WTC11 (cell line): ENCODE measurements around the gene TXNL4A. TPM values are rescaled to one million over a fixed set of nuclear protein-coding genes. Genes with fewer than 3 reads are reported as not detected.
A peak's percentile ranks its signal among the peaks of the same experiment; 100 is the strongest.

ENCODE experiments used
- ATAC-seq: fragments of 200-7000 bp; cut with Tn5 transposase; 2 replicates; pipeline ENCODE4 v1.10.0; 2021; ENCODE audit warnings: mild to moderate bottlenecking, moderate library complexity
- CTCF ChIA-PET: fragments of 300-600 bp; sonication (Branson Sonifier 250); formaldehyde crosslinking; loops from one replicate; lab custom pipeline; 2021; ENCODE audit warnings: antibody characterized with exemption; lab: Charles Lee
- POLR2A ChIA-PET: fragments of 350-600 bp; sonication (Branson Sonifier 250); formaldehyde crosslinking; loops from one replicate; lab custom pipeline; 2021; ENCODE audit warnings: antibody characterized with exemption; lab: Charles Lee
- DNase-seq: peaks from one replicate; pipeline ENCODE4 v3.0.0; 2021; ENCODE audit warnings: low spot score
- H3K27ac Mint-ChIP-seq: 2 replicates; pipeline ENCODE4 v1.8.0; 2021; ENCODE audit warnings: mixed read lengths
- H3K27me3 Mint-ChIP-seq: 2 replicates; pipeline ENCODE4 v1.8.0; 2021; ENCODE audit warnings: low read depth, mild to moderate bottlenecking, moderate library complexity, mixed read lengths
- H3K36me3 Mint-ChIP-seq: 2 replicates; pipeline ENCODE4 v1.8.0; 2021; ENCODE audit warnings: mixed read lengths
- H3K4me1 Mint-ChIP-seq: 2 replicates; pipeline ENCODE4 v1.8.0; 2022; ENCODE audit warnings: mixed read lengths
- H3K4me3 Mint-ChIP-seq: 2 replicates; pipeline ENCODE4 v1.8.0; 2021; ENCODE audit warnings: mild to moderate bottlenecking, moderate library complexity, mixed read lengths
- H3K9me3 Mint-ChIP-seq: 2 replicates; pipeline ENCODE4 v1.8.0; 2021; ENCODE audit warnings: mixed read lengths
- CREB1 ChIP-seq: sonication (generic); formaldehyde crosslinking; IDR thresholded peaks from 2 replicates; pipeline ENCODE4 v1.8.0; 2023; ENCODE audit warnings: mild to moderate bottlenecking, missing genetic modification reagents
- FOXJ3 ChIP-seq: sonication (generic); formaldehyde crosslinking; IDR thresholded peaks from 2 replicates; pipeline ENCODE4 v1.9.0; 2021; ENCODE audit warnings: missing genetic modification reagents, mild to moderate bottlenecking, borderline replicate concordance
- KAT7 ChIP-seq: sonication (generic); formaldehyde crosslinking; IDR thresholded peaks from 2 replicates; pipeline ENCODE4 v1.8.1; 2023; ENCODE audit warnings: missing genetic modification reagents, mild to moderate bottlenecking, borderline replicate concordance
- MXD4 ChIP-seq: fragments of 250-450 bp; sonication (Bioruptor Pico); IDR thresholded peaks from 2 replicates; pipeline ENCODE4 v1.8.0; 2021; ENCODE audit warnings: mild to moderate bottlenecking, moderate library complexity, borderline replicate concordance
- MYBL2 ChIP-seq: sonication (generic); formaldehyde crosslinking; IDR thresholded peaks from 2 replicates; pipeline ENCODE4 v1.8.1; 2023; ENCODE audit warnings: mild to moderate bottlenecking, moderate library complexity, missing genetic modification reagents
- OVOL2 ChIP-seq: fragments of 250-450 bp; sonication (Bioruptor Pico); IDR thresholded peaks from 2 replicates; pipeline ENCODE4 v1.9.0; 2021; ENCODE audit warnings: mild to moderate bottlenecking, borderline replicate concordance
- PRRX2 ChIP-seq: fragments of 250-450 bp; sonication (Bioruptor Pico); IDR thresholded peaks from 2 replicates; pipeline ENCODE4 v1.8.0; 2021; ENCODE audit warnings: mild to moderate bottlenecking
- RELA ChIP-seq: sonication (generic); formaldehyde crosslinking; IDR thresholded peaks from 2 replicates; pipeline ENCODE4 v1.8.1; 2022; ENCODE audit warnings: missing genetic modification reagents, mild to moderate bottlenecking, borderline replicate concordance
- RORB ChIP-seq: fragments of 250-450 bp; sonication (Bioruptor Pico); IDR thresholded peaks from 2 replicates; pipeline ENCODE4 v1.9.0; 2021; ENCODE audit warnings: mild to moderate bottlenecking
- SMAD3 ChIP-seq: sonication (generic); formaldehyde crosslinking; IDR thresholded peaks from 2 replicates; pipeline ENCODE4 v1.8.0; 2022; ENCODE audit warnings: missing genetic modification reagents, mild to moderate bottlenecking, borderline replicate concordance
- ZNF317 ChIP-seq: sonication (generic); formaldehyde crosslinking; IDR thresholded peaks from 2 replicates; pipeline ENCODE4 v1.8.1; 2023; ENCODE audit warnings: low read depth, mild to moderate bottlenecking, moderate library complexity, missing genetic modification reagents, borderline replicate concordance
- total RNA-seq: library from RNA; stranded (reverse); gene quantifications from 3 replicates; pipeline ENCODE4 v1.2.3, GENCODE V29; 2021
- TF ChIP-seq, protein P1 (sequence below): sonication (generic); formaldehyde crosslinking; IDR thresholded peaks from 2 replicates; pipeline ENCODE4 v1.8.0; 2023; ENCODE audit warnings: missing genetic modification reagents
- TF ChIP-seq, protein P2 (sequence below): sonication (generic); formaldehyde crosslinking; IDR thresholded peaks from 2 replicates; pipeline ENCODE4 v1.8.1; 2022; ENCODE audit warnings: mild to moderate bottlenecking, moderate library complexity, missing genetic modification reagents
- TF ChIP-seq, protein P3 (sequence below): fragments of 250-450 bp; sonication (Bioruptor Pico); IDR thresholded peaks from 2 replicates; pipeline ENCODE4 v1.9.0; 2021; ENCODE audit warnings: mild to moderate bottlenecking
- TF ChIP-seq, protein P4 (sequence below): sonication (generic); formaldehyde crosslinking; IDR thresholded peaks from 2 replicates; pipeline ENCODE4 v1.8.0; 2022; ENCODE audit warnings: missing genetic modification reagents
- TF ChIP-seq, protein P5 (sequence below): sonication (generic); formaldehyde crosslinking; IDR thresholded peaks from 2 replicates; pipeline ENCODE4 v1.8.1; 2022; ENCODE audit warnings: mild to moderate bottlenecking, missing genetic modification reagents, moderate library complexity, borderline replicate concordance

The TXNL4A gene
- total RNA-seq, 1 experiment from 2014 or later = 157 TPM

DNA sequence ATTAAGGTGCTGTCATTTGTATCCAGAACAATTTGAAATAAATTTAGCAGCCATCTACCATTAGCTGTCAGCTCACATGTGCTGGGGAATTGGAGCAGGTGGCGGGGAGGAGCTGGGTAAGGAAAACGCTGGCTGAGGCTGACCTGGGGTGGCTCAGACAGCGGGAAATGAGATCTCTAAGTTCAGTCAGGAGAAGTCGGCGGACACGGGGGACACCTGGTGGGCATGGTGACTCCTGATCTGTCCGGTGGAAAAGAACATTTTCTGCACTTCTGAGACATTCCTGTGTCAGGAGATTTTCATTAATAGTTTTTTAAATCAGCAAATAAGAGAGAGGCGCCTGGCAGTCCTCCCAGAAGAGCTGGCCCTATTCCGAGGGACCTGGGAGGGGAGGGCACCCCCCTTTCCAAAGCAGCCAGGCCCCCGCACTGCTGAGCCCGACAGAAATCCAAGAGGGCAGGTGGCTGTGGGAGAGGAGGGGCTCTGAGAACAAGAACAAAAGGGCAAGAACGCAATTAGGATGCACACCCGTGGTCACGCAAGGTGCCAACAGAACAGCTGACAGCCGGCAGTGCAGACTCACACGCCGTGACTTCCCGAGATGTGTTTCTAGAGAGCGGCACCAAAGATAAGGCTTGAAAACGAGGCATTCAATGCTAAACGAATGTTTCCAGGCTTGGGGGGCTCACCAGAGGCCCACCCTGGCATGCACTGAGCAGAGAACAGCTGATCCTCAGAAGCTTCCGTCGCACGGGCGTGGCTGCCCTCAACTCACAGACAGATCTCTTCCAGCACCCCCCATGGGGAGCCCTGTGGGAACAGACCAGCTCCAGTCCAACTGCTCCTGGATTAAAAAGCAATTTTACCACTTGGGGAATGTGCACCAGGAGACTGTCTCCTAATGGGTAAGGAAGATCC lies 63.3 kb downstream of the TXNL4A start:
- no peak overlapping the region for H3K4me3 Mint-ChIP-seq
- H3K36me3 Mint-ChIP-seq = peaks cover 15% of the 10 kb centered on the region
- H3K9me3 Mint-ChIP-seq = peaks cover 19% of the 10 kb centered on the region
- POLR2A ChIA-PET = no interaction called here
- no peaks in the 10 kb centered on the region; the same call in 1 of the 2 replicates for H3K27me3 Mint-ChIP-seq
- no peak overlapping the region for H3K27ac Mint-ChIP-seq
- CTCF ChIA-PET = no interaction called here
- H3K4me1 Mint-ChIP-seq = peaks cover 11% of the 10 kb centered on the region
- ATAC-seq (no peak; the same call in 1 of the 2 replicates), DNase-seq (peak; percentile 8)
- TF ChIP-seq ZNF317 (CRISPR knock-in tag) (no peak), MXD4 (no peak), MYBL2 (CRISPR knock-in tag) (no peak), FOXJ3 (CRISPR knock-in tag) (no peak), PRRX2 (no peak), OVOL2 (CRISPR knock-in tag) (no peak), SMAD3 (CRISPR knock-in tag) (no peak), RORB (CRISPR knock-in tag) (no peak), KAT7 (CRISPR knock-in tag) (no peak), CREB1 (no peak), RELA (no peak)
- TF ChIP-seq, protein P1, sequence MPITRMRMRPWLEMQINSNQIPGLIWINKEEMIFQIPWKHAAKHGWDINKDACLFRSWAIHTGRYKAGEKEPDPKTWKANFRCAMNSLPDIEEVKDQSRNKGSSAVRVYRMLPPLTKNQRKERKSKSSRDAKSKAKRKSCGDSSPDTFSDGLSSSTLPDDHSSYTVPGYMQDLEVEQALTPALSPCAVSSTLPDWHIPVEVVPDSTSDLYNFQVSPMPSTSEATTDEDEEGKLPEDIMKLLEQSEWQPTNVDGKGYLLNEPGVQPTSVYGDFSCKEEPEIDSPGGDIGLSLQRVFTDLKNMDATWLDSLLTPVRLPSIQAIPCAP (CRISPR knock-in tag) = no peak
- TF ChIP-seq, protein P2, sequence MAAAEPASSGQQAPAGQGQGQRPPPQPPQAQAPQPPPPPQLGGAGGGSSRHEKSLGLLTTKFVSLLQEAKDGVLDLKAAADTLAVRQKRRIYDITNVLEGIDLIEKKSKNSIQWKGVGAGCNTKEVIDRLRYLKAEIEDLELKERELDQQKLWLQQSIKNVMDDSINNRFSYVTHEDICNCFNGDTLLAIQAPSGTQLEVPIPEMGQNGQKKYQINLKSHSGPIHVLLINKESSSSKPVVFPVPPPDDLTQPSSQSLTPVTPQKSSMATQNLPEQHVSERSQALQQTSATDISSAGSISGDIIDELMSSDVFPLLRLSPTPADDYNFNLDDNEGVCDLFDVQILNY (CRISPR knock-in tag) = no peak
- TF ChIP-seq, protein P3, sequence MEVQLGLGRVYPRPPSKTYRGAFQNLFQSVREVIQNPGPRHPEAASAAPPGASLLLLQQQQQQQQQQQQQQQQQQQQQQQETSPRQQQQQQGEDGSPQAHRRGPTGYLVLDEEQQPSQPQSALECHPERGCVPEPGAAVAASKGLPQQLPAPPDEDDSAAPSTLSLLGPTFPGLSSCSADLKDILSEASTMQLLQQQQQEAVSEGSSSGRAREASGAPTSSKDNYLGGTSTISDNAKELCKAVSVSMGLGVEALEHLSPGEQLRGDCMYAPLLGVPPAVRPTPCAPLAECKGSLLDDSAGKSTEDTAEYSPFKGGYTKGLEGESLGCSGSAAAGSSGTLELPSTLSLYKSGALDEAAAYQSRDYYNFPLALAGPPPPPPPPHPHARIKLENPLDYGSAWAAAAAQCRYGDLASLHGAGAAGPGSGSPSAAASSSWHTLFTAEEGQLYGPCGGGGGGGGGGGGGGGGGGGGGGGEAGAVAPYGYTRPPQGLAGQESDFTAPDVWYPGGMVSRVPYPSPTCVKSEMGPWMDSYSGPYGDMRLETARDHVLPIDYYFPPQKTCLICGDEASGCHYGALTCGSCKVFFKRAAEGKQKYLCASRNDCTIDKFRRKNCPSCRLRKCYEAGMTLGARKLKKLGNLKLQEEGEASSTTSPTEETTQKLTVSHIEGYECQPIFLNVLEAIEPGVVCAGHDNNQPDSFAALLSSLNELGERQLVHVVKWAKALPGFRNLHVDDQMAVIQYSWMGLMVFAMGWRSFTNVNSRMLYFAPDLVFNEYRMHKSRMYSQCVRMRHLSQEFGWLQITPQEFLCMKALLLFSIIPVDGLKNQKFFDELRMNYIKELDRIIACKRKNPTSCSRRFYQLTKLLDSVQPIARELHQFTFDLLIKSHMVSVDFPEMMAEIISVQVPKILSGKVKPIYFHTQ (CRISPR knock-in tag) = no peak
- TF ChIP-seq, protein P4, sequence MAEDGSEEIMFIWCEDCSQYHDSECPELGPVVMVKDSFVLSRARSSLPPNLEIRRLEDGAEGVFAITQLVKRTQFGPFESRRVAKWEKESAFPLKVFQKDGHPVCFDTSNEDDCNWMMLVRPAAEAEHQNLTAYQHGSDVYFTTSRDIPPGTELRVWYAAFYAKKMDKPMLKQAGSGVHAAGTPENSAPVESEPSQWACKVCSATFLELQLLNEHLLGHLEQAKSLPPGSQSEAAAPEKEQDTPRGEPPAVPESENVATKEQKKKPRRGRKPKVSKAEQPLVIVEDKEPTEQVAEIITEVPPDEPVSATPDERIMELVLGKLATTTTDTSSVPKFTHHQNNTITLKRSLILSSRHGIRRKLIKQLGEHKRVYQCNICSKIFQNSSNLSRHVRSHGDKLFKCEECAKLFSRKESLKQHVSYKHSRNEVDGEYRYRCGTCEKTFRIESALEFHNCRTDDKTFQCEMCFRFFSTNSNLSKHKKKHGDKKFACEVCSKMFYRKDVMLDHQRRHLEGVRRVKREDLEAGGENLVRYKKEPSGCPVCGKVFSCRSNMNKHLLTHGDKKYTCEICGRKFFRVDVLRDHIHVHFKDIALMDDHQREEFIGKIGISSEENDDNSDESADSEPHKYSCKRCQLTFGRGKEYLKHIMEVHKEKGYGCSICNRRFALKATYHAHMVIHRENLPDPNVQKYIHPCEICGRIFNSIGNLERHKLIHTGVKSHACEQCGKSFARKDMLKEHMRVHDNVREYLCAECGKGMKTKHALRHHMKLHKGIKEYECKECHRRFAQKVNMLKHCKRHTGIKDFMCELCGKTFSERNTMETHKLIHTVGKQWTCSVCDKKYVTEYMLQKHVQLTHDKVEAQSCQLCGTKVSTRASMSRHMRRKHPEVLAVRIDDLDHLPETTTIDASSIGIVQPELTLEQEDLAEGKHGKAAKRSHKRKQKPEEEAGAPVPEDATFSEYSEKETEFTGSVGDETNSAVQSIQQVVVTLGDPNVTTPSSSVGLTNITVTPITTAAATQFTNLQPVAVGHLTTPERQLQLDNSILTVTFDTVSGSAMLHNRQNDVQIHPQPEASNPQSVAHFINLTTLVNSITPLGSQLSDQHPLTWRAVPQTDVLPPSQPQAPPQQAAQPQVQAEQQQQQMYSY (CRISPR knock-in tag) = no peak
- TF ChIP-seq, protein P5, sequence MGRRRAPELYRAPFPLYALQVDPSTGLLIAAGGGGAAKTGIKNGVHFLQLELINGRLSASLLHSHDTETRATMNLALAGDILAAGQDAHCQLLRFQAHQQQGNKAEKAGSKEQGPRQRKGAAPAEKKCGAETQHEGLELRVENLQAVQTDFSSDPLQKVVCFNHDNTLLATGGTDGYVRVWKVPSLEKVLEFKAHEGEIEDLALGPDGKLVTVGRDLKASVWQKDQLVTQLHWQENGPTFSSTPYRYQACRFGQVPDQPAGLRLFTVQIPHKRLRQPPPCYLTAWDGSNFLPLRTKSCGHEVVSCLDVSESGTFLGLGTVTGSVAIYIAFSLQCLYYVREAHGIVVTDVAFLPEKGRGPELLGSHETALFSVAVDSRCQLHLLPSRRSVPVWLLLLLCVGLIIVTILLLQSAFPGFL = no peak
